Measurements from ENCODE around the gene NACC2.

Gene NACC2

GRCh38 chr9:136135326-136136126 is 40.4 kb upstream of the NACC2 start:
- H3K4me3 ChIP-seq (replicated peaks in 1 of 2; ENCODE audit: low read depth in 2 of 2, low read length in 2 of 2) = no peak overlapping the region
- no peak for DNase-seq (ENCODE audit: low read depth in 2 of 2)
- no peak for TF ChIP-seq CTCF (IDR thresholded peaks at IDR 0.05; ENCODE audit: low read depth, low read length)

- TF ChIP-seq CTCF (IDR thresholded peaks at IDR 0.05; ENCODE audit: low read depth, low read length) = no peak
- H3K4me3 ChIP-seq (replicated peaks in 1 of 2; ENCODE audit: low read depth in 2 of 2, low read length in 2 of 2) = peak overlapping the region in 1 of 2 donors; percentile 32
- DNase-seq (ENCODE audit: low read depth in 2 of 2) = no peak
Observed at GRCh38 chr9:136133959-136134484, 38.9 kb upstream of the NACC2 start.

- DNase-seq (ENCODE audit: low read depth in 2 of 2) = peak in 1 of 2 donors; percentile 27
- peak overlapping the region; percentile 30 to 32 for H3K4me3 ChIP-seq (replicated peaks in 1 of 2; ENCODE audit: low read depth in 2 of 2, low read length in 2 of 2)
- peak; percentile 15 for TF ChIP-seq CTCF (IDR thresholded peaks at IDR 0.05; ENCODE audit: low read depth, low read length)
Observed at GRCh38 chr9:136133191-136133958, 38.3 kb upstream of the NACC2 start.

- no peak for DNase-seq (ENCODE audit: low read depth in 2 of 2)
- peak overlapping the region in 1 of 2 donors; percentile 3 for H3K4me3 ChIP-seq (replicated peaks in 1 of 2; ENCODE audit: low read depth in 2 of 2, low read length in 2 of 2)
- no peak for TF ChIP-seq CTCF (IDR thresholded peaks at IDR 0.05; ENCODE audit: low read depth, low read length)
Observed at GRCh38 chr9:136132512-136133050, 37.5 kb upstream of the NACC2 start.

GRCh38 chr9:136131629-136132511 is 36.8 kb upstream of the NACC2 start:
- TF ChIP-seq CTCF (IDR thresholded peaks at IDR 0.05; ENCODE audit: low read depth, low read length) = no peak
- no peak for DNase-seq (ENCODE audit: low read depth in 2 of 2)
- no peak overlapping the region for H3K4me3 ChIP-seq (replicated peaks in 1 of 2; ENCODE audit: low read depth in 2 of 2, low read length in 2 of 2)

- no peak for DNase-seq (ENCODE audit: low read depth in 2 of 2)
- H3K4me3 ChIP-seq (replicated peaks in 1 of 2; ENCODE audit: low read depth in 2 of 2, low read length in 2 of 2) = no peak overlapping the region
- TF ChIP-seq CTCF (IDR thresholded peaks at IDR 0.05; ENCODE audit: low read depth, low read length) = no peak
Observed at GRCh38 chr9:136129176-136129575, 34.1 kb upstream of the NACC2 start.

All from cardiac fibroblast (primary cell).